ENCODE results near the gene CLCN5. TPM values are rescaled to one million over a fixed set of nuclear protein-coding genes. Genes with fewer than 3 reads are reported as not detected.
A peak's percentile ranks its signal among the peaks of the same experiment; 100 is the strongest.

The CLCN5 gene
- total and polyA plus RNA-seq, 2 of the 13 experiments (the other 11 are each of a cell fraction or from before 2014, with no cell fraction given) = 7.8 to 27.3 TPM

- TF ChIP-seq, protein P1, sequence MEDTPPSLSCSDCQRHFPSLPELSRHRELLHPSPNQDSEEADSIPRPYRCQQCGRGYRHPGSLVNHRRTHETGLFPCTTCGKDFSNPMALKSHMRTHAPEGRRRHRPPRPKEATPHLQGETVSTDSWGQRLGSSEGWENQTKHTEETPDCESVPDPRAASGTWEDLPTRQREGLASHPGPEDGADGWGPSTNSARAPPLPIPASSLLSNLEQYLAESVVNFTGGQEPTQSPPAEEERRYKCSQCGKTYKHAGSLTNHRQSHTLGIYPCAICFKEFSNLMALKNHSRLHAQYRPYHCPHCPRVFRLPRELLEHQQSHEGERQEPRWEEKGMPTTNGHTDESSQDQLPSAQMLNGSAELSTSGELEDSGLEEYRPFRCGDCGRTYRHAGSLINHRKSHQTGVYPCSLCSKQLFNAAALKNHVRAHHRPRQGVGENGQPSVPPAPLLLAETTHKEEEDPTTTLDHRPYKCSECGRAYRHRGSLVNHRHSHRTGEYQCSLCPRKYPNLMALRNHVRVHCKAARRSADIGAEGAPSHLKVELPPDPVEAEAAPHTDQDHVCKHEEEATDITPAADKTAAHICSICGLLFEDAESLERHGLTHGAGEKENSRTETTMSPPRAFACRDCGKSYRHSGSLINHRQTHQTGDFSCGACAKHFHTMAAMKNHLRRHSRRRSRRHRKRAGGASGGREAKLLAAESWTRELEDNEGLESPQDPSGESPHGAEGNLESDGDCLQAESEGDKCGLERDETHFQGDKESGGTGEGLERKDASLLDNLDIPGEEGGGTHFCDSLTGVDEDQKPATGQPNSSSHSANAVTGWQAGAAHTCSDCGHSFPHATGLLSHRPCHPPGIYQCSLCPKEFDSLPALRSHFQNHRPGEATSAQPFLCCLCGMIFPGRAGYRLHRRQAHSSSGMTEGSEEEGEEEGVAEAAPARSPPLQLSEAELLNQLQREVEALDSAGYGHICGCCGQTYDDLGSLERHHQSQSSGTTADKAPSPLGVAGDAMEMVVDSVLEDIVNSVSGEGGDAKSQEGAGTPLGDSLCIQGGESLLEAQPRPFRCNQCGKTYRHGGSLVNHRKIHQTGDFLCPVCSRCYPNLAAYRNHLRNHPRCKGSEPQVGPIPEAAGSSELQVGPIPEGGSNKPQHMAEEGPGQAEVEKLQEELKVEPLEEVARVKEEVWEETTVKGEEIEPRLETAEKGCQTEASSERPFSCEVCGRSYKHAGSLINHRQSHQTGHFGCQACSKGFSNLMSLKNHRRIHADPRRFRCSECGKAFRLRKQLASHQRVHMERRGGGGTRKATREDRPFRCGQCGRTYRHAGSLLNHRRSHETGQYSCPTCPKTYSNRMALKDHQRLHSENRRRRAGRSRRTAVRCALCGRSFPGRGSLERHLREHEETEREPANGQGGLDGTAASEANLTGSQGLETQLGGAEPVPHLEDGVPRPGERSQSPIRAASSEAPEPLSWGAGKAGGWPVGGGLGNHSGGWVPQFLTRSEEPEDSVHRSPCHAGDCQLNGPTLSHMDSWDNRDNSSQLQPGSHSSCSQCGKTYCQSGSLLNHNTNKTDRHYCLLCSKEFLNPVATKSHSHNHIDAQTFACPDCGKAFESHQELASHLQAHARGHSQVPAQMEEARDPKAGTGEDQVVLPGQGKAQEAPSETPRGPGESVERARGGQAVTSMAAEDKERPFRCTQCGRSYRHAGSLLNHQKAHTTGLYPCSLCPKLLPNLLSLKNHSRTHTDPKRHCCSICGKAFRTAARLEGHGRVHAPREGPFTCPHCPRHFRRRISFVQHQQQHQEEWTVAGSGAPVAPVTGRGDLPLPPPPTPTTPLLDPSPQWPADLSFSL (CRISPR knock-in tag; IDR thresholded peaks at IDR 0.05) = no peak
- no peak for TF ChIP-seq ZSCAN12 (CRISPR knock-in tag; IDR thresholded peaks at IDR 0.05)
- TF ChIP-seq, protein P2, sequence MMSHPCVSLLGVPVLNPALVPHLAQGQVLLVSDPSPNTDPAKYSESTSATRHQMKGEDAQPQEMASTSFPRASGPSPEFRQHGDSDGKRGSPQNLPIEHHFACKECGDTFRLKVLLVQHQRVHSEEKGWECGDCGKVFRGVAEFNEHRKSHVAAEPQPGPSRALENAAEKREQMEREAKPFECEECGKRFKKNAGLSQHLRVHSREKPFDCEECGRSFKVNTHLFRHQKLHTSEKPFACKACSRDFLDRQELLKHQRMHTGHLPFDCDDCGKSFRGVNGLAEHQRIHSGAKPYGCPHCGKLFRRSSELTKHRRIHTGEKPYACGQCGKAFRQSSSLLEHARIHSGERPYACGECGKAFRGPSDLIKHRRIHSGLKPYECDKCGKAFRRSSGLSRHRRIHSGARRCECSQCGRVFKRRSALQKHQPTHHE (CRISPR knock-in tag; IDR thresholded peaks at IDR 0.05; ENCODE audit: borderline replicate concordance) = no peak
- TF ChIP-seq, protein P3, sequence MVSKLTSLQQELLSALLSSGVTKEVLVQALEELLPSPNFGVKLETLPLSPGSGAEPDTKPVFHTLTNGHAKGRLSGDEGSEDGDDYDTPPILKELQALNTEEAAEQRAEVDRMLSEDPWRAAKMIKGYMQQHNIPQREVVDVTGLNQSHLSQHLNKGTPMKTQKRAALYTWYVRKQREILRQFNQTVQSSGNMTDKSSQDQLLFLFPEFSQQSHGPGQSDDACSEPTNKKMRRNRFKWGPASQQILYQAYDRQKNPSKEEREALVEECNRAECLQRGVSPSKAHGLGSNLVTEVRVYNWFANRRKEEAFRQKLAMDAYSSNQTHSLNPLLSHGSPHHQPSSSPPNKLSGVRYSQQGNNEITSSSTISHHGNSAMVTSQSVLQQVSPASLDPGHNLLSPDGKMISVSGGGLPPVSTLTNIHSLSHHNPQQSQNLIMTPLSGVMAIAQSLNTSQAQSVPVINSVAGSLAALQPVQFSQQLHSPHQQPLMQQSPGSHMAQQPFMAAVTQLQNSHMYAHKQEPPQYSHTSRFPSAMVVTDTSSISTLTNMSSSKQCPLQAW (CRISPR knock-in tag; IDR thresholded peaks at IDR 0.05) = peak; percentile 82
- TF ChIP-seq MIER3 (CRISPR knock-in tag; IDR thresholded peaks at IDR 0.05; ENCODE audit: borderline replicate concordance) = peak; percentile 74; the same call in 1 of the 2 replicates
- TF ChIP-seq ZNF484 (CRISPR knock-in tag; IDR thresholded peaks at IDR 0.05; ENCODE audit: borderline replicate concordance, low read depth) = no peak
- TF ChIP-seq ZNF501 (CRISPR knock-in tag; IDR thresholded peaks at IDR 0.05) = 0 out of 2 replicates have a peak, but pooled peaks have one; percentile 39
- no peak for TF ChIP-seq ZNF572 (CRISPR knock-in tag; IDR thresholded peaks at IDR 0.05)
- TF ChIP-seq PHF21A (CRISPR knock-in tag; IDR thresholded peaks at IDR 0.05) = peak; percentile 73
- TF ChIP-seq ZNF260 (CRISPR knock-in tag; IDR thresholded peaks at IDR 0.05; ENCODE audit: borderline replicate concordance, low read depth) = no peak
- no peak for TF ChIP-seq ZNF337 (CRISPR knock-in tag; IDR thresholded peaks at IDR 0.05; ENCODE audit: borderline replicate concordance, low read depth)
- no peak for TF ChIP-seq REST (IDR thresholded peaks at IDR 0.05; ENCODE audit: borderline replicate concordance in 1 of 2, low read depth in 1 of 2, low read length in 2 of 2)
- TF ChIP-seq ZNF567 (CRISPR knock-in tag; IDR thresholded peaks at IDR 0.05; ENCODE audit: borderline replicate concordance) = no peak
- TF ChIP-seq POLR2G (IDR thresholded peaks at IDR 0.05; ENCODE audit: low read depth, low read length) = peak; percentile 80
- 0 out of 2 replicates have a peak, but pooled peaks have one; percentile 27 for TF ChIP-seq ATF1 (CRISPR knock-in tag; IDR thresholded peaks at IDR 0.05)
These were observed 44.8 kb upstream of the CLCN5 start (continued) for GRCh38 chrX:49877397-49878101.
